Daoy (cell line): ENCODE results near the gene COX6B1. TPM values are rescaled to one million over a fixed set of nuclear protein-coding genes. Genes with fewer than 3 reads are reported as not detected.
A peak's percentile ranks its signal among the peaks of the same experiment; 100 is the strongest.
"Not testable (repeated sequence)": the region's sequence is repeated elsewhere in the genome, so short reads cannot be mapped to it uniquely, and the experiment has no call there.

Experiments used
- DNase-seq: peaks from one replicate; pipeline ENCODE4 v3.0.0-alpha.2; 2015; ENCODE audit warnings: low read depth
- total RNA-seq: library from RNA; depleted of rRNA; stranded (reverse); fragments of >200 nt; shearing (Covaris generic); gene quantifications from 2 replicates; pipeline ENCODE4 v1.2.3, GENCODE V29; 2014

The COX6B1 gene
- total RNA-seq, 1 experiment from 2014 or later: 655 TPM

- DNase-seq: no peak
These were observed 17.0 kb downstream of the COX6B1 start for GRCh38 chr19:35665157-35665556.

- DNase-seq: no peak
These were observed 17.5 kb downstream of the COX6B1 start for GRCh38 chr19:35665604-35666003.

- DNase-seq: no peak
These were observed 18.3 kb downstream of the COX6B1 start, which contains the start of gene UPK1A for GRCh38 chr19:35666251-35666913. Gene UPK1A (plus strand): TSS chr19:35666517. CDS start chr19:35666813, 296 bp downstream.

- DNase-seq: no peak
These were observed 21.4 kb downstream of the COX6B1 start for GRCh38 chr19:35669566-35669965.

- DNase-seq: no peak
These were observed 21.9 kb downstream of the COX6B1 start for GRCh38 chr19:35669974-35670373.

- DNase-seq: no peak
These were observed 22.6 kb downstream of the COX6B1 start for GRCh38 chr19:35670686-35671085.

- no peak for DNase-seq
These were observed 23.7 kb downstream of the COX6B1 start for GRCh38 chr19:35671818-35672217.

GRCh38 chr19:35673121-35673804, 25.1 kb downstream of the COX6B1 start:
- peak; percentile 80 for DNase-seq

- DNase-seq: no peak
These were observed 27.5 kb downstream of the COX6B1 start for GRCh38 chr19:35675589-35676140.

GRCh38 chr19:35689836-35690235, 41.7 kb downstream of the COX6B1 start:
- no peak for DNase-seq

GRCh38 chr19:35691106-35691505, 43.0 kb downstream of the COX6B1 start:
- DNase-seq: not testable (repeated sequence)

GRCh38 chr19:35692010-35692409, 43.9 kb downstream of the COX6B1 start:
- DNase-seq: no peak

GRCh38 chr19:35693422-35693821, 45.3 kb downstream of the COX6B1 start:
- DNase-seq: no peak

GRCh38 chr19:35693835-35694599, 45.9 kb downstream of the COX6B1 start:
- DNase-seq: peak; percentile 89

- DNase-seq: no peak
These were observed 47.8 kb downstream of the COX6B1 start for GRCh38 chr19:35695895-35696422.

GRCh38 chr19:35696835-35697234, 48.7 kb downstream of the COX6B1 start:
- no peak for DNase-seq

GRCh38 chr19:35702223-35703012, 54.3 kb downstream of the COX6B1 start:
- peak; percentile 99 for DNase-seq

GRCh38 chr19:35703343-35703742, 55.2 kb downstream of the COX6B1 start:
- no peak for DNase-seq

- DNase-seq: peak; percentile 71
These were observed 56.1 kb downstream of the COX6B1 start, which contains the start of gene ZBTB32 for GRCh38 chr19:35704218-35704617. Gene ZBTB32 (plus strand): TSS chr19:35704558. CDS start chr19:35714627, 10,069 bp downstream.
